Measurements from ENCODE around the gene CXCR1.
A peak's percentile ranks its signal among the peaks of the same experiment; 100 is the strongest.
"Not testable (repeated sequence)": the region's sequence is repeated elsewhere in the genome, so short reads cannot be mapped to it uniquely, and the experiment has no call there.

Gene CXCR1

DNA sequence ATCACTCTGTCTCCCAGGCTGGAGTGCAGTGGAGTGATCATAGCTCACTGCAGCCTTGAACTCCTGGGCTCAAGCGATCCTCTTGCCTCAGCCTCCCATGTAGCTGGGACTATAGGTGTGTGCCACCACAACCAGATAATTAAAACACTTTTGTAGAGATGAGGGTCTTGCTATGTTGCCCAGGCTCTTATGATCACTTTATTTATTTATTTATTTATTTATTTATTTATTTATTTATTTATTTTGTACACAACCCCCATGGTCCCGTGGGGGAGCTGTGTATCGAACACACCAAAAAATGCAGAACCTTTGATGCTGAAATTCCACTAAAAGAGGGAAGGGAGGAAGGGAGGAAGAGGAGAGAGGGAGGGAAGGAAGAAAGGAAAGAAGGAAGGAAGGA, 5.0 kb upstream of the CXCR1 start:
- H3K36me3 ChIP-seq (ENCODE audit: control insufficient read depth in 2 of 2, insufficient read depth in 1 of 2, low read length in 2 of 2); H3K4me3 ChIP-seq (ENCODE audit: low read depth, low read length); H3K9me3 ChIP-seq (ENCODE audit: control insufficient read depth, insufficient read depth, low read depth, low read length); H3K4me1 ChIP-seq (ENCODE audit: control insufficient read depth, insufficient read depth, low read length); H3K27ac ChIP-seq (ENCODE audit: extremely low read depth, low read depth, low read length); POLR2A ChIA-PET: not testable (repeated sequence)
- CTCF ChIA-PET: interaction anchor here (0.6 to 2.0 kb wide), 7 partner anchors 9 to 824 kb away, joined by 3 to 6 read pairs (median 3); no protein-coding TSS in a partner anchor
- TF ChIP-seq ZNF664 (tag by site-specific recombination; IDR thresholded peaks at IDR 0.05) (peak; percentile 50; the same call in 1 of the 2 replicates), RBAK (tag by site-specific recombination; IDR thresholded peaks at IDR 0.05) (0 out of 2 replicates have a peak, but pooled peaks have one; percentile 46), ZNF555 (tag by site-specific recombination; conservative IDR thresholded peaks at IDR 0.05) (peak; percentile 82), ZBTB8A (tag by site-specific recombination; IDR thresholded peaks at IDR 0.05) (peak; percentile 59; the same call in 1 of the 2 replicates), ZNF404 (tag by site-specific recombination; IDR thresholded peaks at IDR 0.05) (peak; percentile 64; the same call in 1 of the 2 replicates), ZNF121 (tag by site-specific recombination; IDR thresholded peaks at IDR 0.05) (0 out of 2 replicates have a peak, but pooled peaks have one; percentile 53), ZNF558 (tag by site-specific recombination; IDR thresholded peaks at IDR 0.05) (0 out of 2 replicates have a peak, but pooled peaks have one; percentile 48), ZNF366 (tag by site-specific recombination; conservative IDR thresholded peaks at IDR 0.05) (peak; percentile 73), ZNF433 (tag by site-specific recombination; IDR thresholded peaks at IDR 0.05; ENCODE audit: low read depth) (0 out of 2 replicates have a peak, but pooled peaks have one; percentile 59), ZNF560 (tag by site-specific recombination; IDR thresholded peaks at IDR 0.05; ENCODE audit: borderline replicate concordance) (0 out of 2 replicates have a peak, but pooled peaks have one; percentile 39), ZNF791 (tag by site-specific recombination; IDR thresholded peaks at IDR 0.05) (0 out of 2 replicates have a peak, but pooled peaks have one; percentile 28), ZNF654 (tag by site-specific recombination; IDR thresholded peaks at IDR 0.05; ENCODE audit: low read depth) (peak; percentile 31), ZNF426 (tag by site-specific recombination; IDR thresholded peaks at IDR 0.05) (peak; percentile 80), ZNF202 (tag by site-specific recombination; IDR thresholded peaks at IDR 0.05; ENCODE audit: borderline replicate concordance) (peak; percentile 65; the same call in 1 of the 2 replicates), ZNF140 (tag by site-specific recombination; IDR thresholded peaks at IDR 0.05) (peak; percentile 54; the same call in 1 of the 2 replicates), ZNF266 (tag by site-specific recombination; IDR thresholded peaks at IDR 0.05; ENCODE audit: low read depth) (0 out of 2 replicates have a peak, but pooled peaks have one; percentile 41), ZNF518A (tag by site-specific recombination; conservative IDR thresholded peaks at IDR 0.05; ENCODE audit: low read depth) (peak; percentile 82), ZNF623 (tag by site-specific recombination; IDR thresholded peaks at IDR 0.05) (peak; percentile 65), ZNF394 (tag by site-specific recombination; IDR thresholded peaks at IDR 0.05; ENCODE audit: borderline replicate concordance) (peak; percentile 91), ZNF629 (tag by site-specific recombination; IDR thresholded peaks at IDR 0.05) (peak; percentile 42; the same call in 1 of the 2 replicates)
- TF ChIP-seq, protein P1, sequence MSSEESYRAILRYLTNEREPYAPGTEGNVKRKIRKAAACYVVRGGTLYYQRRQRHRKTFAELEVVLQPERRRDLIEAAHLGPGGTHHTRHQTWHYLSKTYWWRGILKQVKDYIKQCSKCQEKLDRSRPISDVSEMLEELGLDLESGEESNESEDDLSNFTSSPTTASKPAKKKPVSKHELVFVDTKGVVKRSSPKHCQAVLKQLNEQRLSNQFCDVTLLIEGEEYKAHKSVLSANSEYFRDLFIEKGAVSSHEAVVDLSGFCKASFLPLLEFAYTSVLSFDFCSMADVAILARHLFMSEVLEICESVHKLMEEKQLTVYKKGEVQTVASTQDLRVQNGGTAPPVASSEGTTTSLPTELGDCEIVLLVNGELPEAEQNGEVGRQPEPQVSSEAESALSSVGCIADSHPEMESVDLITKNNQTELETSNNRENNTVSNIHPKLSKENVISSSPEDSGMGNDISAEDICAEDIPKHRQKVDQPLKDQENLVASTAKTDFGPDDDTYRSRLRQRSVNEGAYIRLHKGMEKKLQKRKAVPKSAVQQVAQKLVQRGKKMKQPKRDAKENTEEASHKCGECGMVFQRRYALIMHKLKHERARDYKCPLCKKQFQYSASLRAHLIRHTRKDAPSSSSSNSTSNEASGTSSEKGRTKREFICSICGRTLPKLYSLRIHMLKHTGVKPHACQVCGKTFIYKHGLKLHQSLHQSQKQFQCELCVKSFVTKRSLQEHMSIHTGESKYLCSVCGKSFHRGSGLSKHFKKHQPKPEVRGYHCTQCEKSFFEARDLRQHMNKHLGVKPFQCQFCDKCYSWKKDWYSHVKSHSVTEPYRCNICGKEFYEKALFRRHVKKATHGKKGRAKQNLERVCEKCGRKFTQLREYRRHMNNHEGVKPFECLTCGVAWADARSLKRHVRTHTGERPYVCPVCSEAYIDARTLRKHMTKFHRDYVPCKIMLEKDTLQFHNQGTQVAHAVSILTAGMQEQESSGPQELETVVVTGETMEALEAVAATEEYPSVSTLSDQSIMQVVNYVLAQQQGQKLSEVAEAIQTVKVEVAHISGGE (tag by site-specific recombination; conservative IDR thresholded peaks at IDR 0.05; ENCODE audit: low read depth): peak; percentile 67
- TF ChIP-seq, protein P2, sequence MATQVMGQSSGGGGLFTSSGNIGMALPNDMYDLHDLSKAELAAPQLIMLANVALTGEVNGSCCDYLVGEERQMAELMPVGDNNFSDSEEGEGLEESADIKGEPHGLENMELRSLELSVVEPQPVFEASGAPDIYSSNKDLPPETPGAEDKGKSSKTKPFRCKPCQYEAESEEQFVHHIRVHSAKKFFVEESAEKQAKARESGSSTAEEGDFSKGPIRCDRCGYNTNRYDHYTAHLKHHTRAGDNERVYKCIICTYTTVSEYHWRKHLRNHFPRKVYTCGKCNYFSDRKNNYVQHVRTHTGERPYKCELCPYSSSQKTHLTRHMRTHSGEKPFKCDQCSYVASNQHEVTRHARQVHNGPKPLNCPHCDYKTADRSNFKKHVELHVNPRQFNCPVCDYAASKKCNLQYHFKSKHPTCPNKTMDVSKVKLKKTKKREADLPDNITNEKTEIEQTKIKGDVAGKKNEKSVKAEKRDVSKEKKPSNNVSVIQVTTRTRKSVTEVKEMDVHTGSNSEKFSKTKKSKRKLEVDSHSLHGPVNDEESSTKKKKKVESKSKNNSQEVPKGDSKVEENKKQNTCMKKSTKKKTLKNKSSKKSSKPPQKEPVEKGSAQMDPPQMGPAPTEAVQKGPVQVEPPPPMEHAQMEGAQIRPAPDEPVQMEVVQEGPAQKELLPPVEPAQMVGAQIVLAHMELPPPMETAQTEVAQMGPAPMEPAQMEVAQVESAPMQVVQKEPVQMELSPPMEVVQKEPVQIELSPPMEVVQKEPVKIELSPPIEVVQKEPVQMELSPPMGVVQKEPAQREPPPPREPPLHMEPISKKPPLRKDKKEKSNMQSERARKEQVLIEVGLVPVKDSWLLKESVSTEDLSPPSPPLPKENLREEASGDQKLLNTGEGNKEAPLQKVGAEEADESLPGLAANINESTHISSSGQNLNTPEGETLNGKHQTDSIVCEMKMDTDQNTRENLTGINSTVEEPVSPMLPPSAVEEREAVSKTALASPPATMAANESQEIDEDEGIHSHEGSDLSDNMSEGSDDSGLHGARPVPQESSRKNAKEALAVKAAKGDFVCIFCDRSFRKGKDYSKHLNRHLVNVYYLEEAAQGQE (tag by site-specific recombination; IDR thresholded peaks at IDR 0.05): 0 out of 2 replicates have a peak, but pooled peaks have one; percentile 56

All from HEK293 (cell line).